Measurements from ENCODE around the gene STAT6. TPM values are rescaled to one million over a fixed set of nuclear protein-coding genes. Genes with fewer than 3 reads are reported as not detected.

The STAT6 gene
- polyA plus RNA-seq, 1 donor from 2014 or later = 130 TPM

GRCh38 chr12:57151741-57152630 is 40.8 kb upstream of the STAT6 start:
- Mint-ChIP-seq H3K9me3 (no peaks in the 10 kb centered on the region), H3K27me3 (no peaks in the 10 kb centered on the region), H3K36me3 (peaks cover 2% of the 10 kb centered on the region), H3K27ac (no peak overlapping the region), H3K4me1 (peaks cover 0 to 5% (median 2%) of the 10 kb centered on the region in 3 donors), H3K4me3 (no peak overlapping the region)

DNA sequence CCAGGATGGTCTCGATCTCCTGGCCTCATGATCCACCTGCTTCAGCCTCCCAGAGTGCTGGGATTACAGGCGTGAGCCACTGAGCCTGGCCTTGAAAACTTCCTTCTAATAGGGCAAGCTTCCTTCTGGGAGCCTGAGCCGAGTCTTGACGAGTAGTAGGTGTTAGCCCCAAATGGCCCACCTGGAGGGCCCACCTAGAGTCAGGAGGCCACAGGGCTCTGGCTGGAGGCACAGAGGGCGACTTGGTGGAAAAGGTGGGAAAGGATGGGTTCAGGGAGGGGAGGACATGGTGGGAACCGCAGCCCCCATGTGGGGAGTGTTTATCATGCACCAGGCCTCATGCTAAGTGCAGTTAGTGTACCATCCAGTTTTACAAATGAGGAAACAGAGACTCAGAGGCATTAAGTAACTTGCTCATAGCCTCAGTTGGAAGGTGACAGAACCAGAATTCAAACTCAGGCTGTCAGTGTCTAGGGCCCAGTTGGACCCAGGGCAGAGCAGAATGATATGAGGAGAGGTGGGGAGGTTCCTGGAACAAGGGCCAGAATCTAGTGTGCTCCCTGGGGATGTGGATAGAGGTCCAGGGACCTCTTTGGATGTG is 39.3 kb upstream of the STAT6 start:
- no peak overlapping the region for H3K4me3 Mint-ChIP-seq
- no peak overlapping the region for H3K27ac Mint-ChIP-seq
- H3K9me3 Mint-ChIP-seq = no peaks in the 10 kb centered on the region
- no peaks in the 10 kb centered on the region for H3K27me3 Mint-ChIP-seq
- peaks cover 0 to 5% (median 2%) of the 10 kb centered on the region in 3 donors for H3K4me1 Mint-ChIP-seq
- H3K36me3 Mint-ChIP-seq = peaks cover 2% of the 10 kb centered on the region

DNA sequence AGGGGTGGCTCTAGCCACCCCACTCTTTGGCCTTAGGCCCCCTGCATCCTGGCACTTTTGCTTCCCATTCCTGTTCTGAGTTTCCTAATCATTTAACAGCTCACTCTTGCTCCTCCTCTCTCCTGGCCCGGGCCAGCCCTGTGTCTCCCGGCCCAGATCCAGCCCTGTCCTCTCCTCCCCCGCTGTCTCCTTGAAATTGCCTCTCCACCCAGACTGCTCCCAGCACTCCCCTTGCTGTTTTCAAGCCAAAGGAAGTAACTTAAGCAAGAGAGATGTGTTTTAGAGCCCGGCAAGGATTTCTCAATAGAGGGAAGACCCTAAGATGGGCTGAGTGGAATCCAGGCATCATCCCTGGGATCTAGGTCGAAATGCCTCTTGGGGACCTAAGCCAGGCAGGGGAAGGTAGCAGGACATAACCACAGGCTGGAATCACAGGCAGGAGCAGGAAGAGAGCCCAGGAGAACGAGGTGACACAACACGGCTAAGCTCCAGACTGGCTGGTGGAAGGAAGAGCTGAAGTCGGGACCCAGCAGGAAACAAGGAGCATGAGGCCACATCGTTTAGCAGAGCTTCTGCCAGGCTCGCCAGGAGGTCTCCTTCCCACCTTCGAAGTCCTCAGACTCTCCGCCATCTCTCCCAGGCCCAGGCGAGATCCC is 38.2 kb upstream of the STAT6 start:
- no peaks in the 10 kb centered on the region for H3K4me1 Mint-ChIP-seq
- no peaks in the 10 kb centered on the region for H3K27me3 Mint-ChIP-seq
- H3K27ac Mint-ChIP-seq = no peak overlapping the region
- peaks cover 2% of the 10 kb centered on the region for H3K36me3 Mint-ChIP-seq
- no peak overlapping the region for H3K4me3 Mint-ChIP-seq
- H3K9me3 Mint-ChIP-seq = no peaks in the 10 kb centered on the region

DNA sequence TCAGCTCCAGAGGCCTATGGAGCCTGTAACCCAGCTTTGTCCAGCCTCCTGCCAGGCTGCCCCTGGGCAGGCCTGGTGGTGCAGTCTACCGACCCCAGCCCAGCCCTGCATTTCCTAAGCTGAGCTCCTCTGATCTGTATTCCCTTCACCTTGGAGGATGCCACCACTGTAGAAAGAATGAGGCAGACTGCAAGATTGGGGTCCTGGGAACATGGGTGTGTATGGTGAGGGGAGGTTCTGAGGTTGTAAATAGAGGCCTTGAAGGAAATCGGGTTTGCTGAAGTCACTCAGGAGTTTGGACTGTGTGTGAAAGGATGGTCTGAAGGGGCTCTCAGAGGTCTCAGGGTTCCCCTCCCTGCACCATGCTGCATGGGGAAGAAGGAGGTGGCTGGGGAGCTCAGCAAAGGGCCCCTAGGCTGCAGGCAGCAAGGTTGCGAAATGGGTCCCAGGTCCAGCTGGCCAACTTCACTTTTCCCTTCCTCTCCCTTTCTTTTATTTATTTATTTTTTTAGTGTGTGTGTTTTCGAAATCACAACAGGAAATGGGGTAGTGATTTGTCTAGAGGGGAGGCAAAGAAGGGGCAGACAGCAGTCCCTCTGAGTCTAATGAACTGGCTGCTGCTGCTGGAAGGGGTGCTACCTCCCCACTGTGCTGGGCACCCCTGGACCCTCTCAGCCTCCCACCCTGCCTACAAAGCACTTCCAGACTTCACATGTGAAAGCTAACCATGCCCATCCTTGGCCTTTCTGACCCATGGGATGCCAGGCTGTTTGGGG is 37.5 kb upstream of the STAT6 start:
- no peaks in the 10 kb centered on the region for H3K9me3 Mint-ChIP-seq
- H3K4me3 Mint-ChIP-seq = no peak overlapping the region
- H3K27ac Mint-ChIP-seq = peak overlapping the region in 2 of 3 donors; percentile 27 to 46
- H3K36me3 Mint-ChIP-seq = peaks cover 2% of the 10 kb centered on the region
- H3K4me1 Mint-ChIP-seq = no peaks in the 10 kb centered on the region
- no peaks in the 10 kb centered on the region for H3K27me3 Mint-ChIP-seq

GRCh38 chr12:57146961-57147944 is 36.1 kb upstream of the STAT6 start, which contains the start of gene LRP1-AS:
Gene LRP1-AS, minus strand, starts transcription at chr12:57147619.
- Mint-ChIP-seq H3K9me3 (no peaks in the 10 kb centered on the region), H3K4me1 (no peaks in the 10 kb centered on the region), H3K27me3 (no peaks in the 10 kb centered on the region), H3K36me3 (peaks cover 2% of the 10 kb centered on the region), H3K4me3 (no peak within 1 kb of the TSS), H3K27ac (peak within 1 kb of the TSS in 2 of 3 donors; percentile 46 to 66)

GRCh38 chr12:57146092-57146491 is 34.9 kb upstream of the STAT6 start:
- Mint-ChIP-seq H3K36me3 (peaks cover 2% of the 10 kb centered on the region), H3K27me3 (no peaks in the 10 kb centered on the region), H3K4me3 (no peak overlapping the region), H3K9me3 (no peaks in the 10 kb centered on the region), H3K4me1 (no peaks in the 10 kb centered on the region), H3K27ac (no peak overlapping the region)

DNA sequence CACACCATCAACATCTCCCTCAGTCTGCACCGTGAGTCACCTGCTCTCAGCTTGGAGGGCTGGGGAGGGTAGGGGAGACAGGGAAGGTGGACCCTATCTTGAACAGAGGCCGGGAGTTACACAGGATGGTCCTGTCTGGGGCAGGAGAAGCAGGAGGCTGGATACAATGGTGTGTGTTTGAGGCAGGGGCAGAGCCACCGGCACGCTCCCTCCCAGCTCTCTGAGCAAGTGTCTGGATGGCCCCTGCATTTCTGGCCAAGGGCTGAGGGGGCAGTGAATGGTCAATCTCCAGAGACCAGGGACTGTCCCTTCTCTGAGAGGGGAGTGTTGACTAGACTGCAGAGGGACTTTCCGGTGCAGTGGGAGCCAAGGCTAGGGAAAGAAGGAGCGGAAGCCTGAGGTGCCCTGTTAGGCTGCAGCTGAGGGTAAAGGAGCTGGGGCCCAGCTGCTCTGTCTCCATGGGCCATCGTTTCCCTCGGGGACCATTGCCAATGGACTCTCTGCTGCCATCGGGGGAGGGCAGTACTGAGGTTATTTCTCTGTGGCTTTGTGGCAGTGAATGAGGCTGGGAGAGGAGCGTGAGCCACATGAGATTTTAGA is 34.4 kb upstream of the STAT6 start:
- peaks cover 2% of the 10 kb centered on the region for H3K36me3 Mint-ChIP-seq
- H3K4me3 Mint-ChIP-seq = no peak overlapping the region
- H3K27me3 Mint-ChIP-seq = no peaks in the 10 kb centered on the region
- H3K9me3 Mint-ChIP-seq = no peaks in the 10 kb centered on the region
- no peaks in the 10 kb centered on the region for H3K4me1 Mint-ChIP-seq
- no peak overlapping the region for H3K27ac Mint-ChIP-seq

- Mint-ChIP-seq H3K36me3 (no peaks in the 10 kb centered on the region), H3K27me3 (no peaks in the 10 kb centered on the region), H3K4me3 (no peak overlapping the region), H3K27ac (no peak overlapping the region), H3K4me1 (no peaks in the 10 kb centered on the region), H3K9me3 (no peaks in the 10 kb centered on the region)
Measured at GRCh38 chr12:57143454-57143853, 32.3 kb upstream of the STAT6 start.

DNA sequence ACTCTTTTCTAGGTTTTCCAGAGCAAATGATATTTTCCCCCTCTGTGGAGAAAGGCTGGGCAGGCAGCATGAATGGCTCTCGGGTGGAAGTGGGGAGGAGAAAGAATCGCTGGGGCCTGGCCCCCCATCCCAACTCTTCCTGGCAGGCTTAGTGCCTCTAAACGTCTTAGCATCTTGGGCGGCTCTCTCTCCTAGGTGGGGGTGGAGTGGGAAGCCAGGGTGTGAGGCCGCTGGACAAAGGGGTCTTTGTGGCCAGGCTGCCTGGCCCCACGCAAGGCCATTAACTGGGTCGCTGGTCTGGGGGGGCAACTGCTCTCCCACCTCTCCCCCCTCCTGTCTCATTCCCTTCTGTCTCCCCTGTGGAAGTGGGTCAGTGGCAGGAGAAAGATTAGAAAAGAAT is 31.6 kb upstream of the STAT6 start:
- H3K4me1 Mint-ChIP-seq = no peaks in the 10 kb centered on the region
- no peaks in the 10 kb centered on the region for H3K27me3 Mint-ChIP-seq
- H3K27ac Mint-ChIP-seq = no peak overlapping the region
- H3K4me3 Mint-ChIP-seq = no peak overlapping the region
- no peaks in the 10 kb centered on the region for H3K9me3 Mint-ChIP-seq
- no peaks in the 10 kb centered on the region for H3K36me3 Mint-ChIP-seq

- no peaks in the 10 kb centered on the region for H3K36me3 Mint-ChIP-seq
- H3K9me3 Mint-ChIP-seq = no peaks in the 10 kb centered on the region
- H3K27me3 Mint-ChIP-seq = no peaks in the 10 kb centered on the region
- H3K4me1 Mint-ChIP-seq = no peaks in the 10 kb centered on the region
- H3K27ac Mint-ChIP-seq = no peak overlapping the region
- no peak overlapping the region for H3K4me3 Mint-ChIP-seq
Measured at GRCh38 chr12:57142121-57142520, 31.0 kb upstream of the STAT6 start.

- no peak overlapping the region for H3K4me3 Mint-ChIP-seq
- H3K4me1 Mint-ChIP-seq = no peaks in the 10 kb centered on the region
- no peaks in the 10 kb centered on the region for H3K27me3 Mint-ChIP-seq
- H3K27ac Mint-ChIP-seq = no peak overlapping the region
- no peaks in the 10 kb centered on the region for H3K36me3 Mint-ChIP-seq
- H3K9me3 Mint-ChIP-seq = no peaks in the 10 kb centered on the region
Measured at GRCh38 chr12:57141249-57141648, 30.1 kb upstream of the STAT6 start.

GRCh38 chr12:57139796-57140649 is 28.9 kb upstream of the STAT6 start:
- no peak overlapping the region for H3K27ac Mint-ChIP-seq
- no peaks in the 10 kb centered on the region for H3K27me3 Mint-ChIP-seq
- H3K4me3 Mint-ChIP-seq = no peak overlapping the region
- no peaks in the 10 kb centered on the region for H3K9me3 Mint-ChIP-seq
- H3K36me3 Mint-ChIP-seq = no peaks in the 10 kb centered on the region
- H3K4me1 Mint-ChIP-seq = no peaks in the 10 kb centered on the region

All from IgD-negative memory B cell (primary cell).